HPDE6-E6E7 (cell line): ENCODE data around the gene STX18.
"Not testable (repeated sequence)": the region's sequence is repeated elsewhere in the genome, so short reads cannot be mapped to it uniquely, and the experiment has no call there.

Experiments
- DNase-seq: peaks from one replicate; pipeline ENCODE4 v3.0.0; 2011; ENCODE audit warnings: missing footprints; ENCODE audit errors: extremely low spot score

Gene STX18

DNA sequence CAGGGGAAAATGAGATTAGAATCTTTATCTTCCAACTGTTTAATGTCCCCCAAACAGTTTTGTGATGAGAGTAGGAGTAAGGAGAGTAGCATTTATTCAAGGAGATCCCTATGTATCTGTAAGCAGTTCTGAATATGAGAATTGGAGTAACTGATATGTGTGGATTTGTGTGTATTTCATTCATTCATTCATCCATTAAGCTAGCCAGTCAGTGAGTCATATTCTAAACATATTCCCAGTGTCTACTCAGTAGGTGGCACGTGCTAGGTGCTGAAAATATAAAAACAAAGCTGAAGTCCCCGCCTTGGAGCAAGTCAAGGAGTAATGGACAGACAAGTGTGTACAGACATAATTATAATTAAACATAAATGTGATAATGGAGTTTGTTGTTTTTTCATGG is 12.4 kb upstream of the STX18 start:
- DNase-seq = no peak

DNA sequence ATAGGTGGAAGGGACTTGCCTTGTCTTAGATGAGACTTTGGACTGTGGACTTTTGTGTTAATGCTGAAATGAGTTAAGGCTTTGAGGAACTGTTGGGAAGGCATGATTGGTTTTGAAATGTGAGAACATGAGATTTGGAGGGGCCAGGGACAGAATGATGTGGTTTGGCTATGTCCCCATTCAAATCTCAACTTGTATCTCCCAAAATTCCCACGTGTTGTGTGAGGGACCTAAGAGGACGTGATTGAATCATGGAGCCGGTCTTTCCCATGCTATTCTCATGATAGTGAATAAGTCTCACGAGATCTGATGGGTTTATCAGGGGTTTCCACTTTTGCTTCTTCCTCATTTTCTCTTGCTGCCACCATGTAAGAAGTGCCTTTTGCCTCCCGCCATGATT is 10.2 kb upstream of the STX18 start:
- not testable (repeated sequence) for DNase-seq

DNA sequence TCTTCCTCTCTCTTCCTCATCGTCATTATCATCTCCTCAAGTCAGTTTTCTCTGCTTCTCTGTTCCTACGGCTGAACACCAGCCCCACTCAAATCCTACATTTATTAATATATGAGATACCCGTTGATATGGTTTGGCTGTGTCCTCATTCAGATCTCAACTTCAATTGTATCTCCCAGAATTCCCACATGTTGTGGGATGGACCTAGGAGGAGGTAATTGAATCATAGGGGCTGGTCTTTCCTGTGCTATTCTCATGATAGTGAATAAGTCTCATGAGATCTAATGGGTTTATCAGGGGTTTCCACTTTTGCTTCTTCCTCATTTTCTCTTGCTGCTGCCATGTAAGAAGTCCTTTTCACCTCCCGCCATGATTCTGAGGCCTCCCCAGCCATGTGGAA is 8.3 kb upstream of the STX18 start:
- not testable (repeated sequence) for DNase-seq

DNA sequence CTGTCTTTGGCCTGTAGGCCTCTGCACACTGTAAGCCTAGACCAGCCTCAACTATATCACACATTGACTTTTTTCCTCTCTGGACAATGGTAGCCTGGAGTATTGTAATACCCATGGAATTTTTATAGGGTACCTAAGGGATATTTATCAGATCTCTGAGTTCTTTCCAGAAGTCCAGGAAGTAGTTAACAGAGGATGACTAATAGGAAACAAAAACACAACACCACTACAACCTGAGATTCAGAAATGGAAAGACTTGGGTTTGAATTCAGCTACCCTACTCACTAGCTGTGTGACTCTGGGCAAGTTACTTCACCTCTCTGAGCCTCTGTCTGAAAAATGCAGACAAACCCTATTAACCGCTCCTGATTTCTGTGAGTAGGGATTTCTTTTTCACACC is 7.7 kb upstream of the STX18 start:
- no peak for DNase-seq

DNA sequence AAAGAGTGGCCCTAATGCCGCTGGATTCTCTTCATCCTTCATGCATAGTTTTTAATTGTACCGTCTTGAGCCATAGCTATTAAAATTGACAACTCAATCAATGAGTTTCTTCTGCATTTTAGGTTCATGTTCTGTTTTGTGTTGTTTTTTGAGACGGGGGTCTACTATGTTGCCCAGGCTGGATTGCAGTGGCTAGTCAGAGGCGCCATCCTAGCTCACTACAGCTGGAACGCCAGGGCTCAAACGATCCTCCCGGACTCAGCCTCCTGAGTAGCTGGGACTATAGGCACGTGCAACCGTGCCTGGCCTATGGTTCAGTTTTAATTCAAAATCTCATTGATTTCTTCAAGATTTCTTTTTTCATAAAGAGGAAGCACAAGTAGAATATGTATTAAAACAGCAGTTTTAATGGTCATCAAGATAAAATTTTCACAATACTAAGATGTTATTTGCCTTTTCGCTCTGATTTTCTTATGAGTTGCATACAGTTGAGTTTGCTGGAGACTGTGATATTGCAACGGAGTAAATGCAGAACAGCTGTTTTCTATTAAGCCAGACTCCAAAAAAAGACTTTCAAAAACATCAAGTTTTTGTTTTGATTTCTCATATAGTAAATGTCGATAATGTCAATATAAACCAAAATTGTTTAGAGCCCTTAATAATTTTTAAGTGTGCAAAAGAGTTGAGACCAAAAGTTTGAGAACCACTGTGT is 1.1 kb upstream of the STX18 start:
- DNase-seq = no peak

DNA sequence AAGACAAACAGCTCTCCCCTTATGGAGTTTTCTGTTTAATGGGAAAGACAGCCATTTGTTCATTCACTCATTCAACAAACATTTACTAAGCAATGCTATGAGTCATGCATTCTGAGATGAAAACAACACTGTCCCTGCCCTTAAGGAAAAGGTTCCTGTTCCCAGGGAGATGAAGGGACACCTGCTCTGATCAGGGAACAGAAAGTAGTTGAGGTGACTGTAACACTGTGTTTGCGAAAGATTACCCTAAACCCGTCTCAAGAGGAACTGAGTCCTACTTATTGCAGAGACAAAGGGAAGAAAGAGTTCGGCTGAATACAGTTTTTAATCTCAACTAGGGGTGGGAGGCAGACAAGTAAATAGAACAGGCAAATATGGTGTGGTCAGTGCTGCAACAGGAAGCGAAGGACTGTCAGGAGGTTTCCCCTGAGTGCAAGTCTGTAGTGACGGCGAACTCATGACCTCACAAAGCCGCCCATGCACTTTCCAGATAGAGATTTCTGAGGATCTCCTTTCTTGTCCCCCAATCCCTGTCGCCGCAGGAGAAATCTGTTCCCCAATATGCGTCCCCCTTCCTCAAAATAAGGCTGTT is 712 bp downstream of the STX18 start:
- peak; percentile 59 for DNase-seq

DNA sequence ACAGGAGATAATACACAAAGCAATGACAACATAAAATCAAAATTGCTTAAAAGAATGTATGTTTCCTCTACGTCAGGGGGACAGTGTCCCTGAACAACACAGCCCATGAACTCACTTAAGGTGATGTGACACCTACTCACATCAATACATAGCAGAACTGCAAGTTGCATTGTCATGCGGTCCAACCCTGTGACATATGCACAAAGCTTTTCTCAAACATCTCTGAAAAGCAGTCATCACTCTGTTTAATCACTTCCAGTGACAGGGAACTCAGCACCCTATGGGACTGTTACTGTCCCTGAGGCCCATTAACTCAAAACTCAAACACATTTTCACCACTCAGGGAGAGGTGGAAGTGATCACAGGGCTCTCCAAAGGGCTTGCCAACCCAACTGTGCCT is 2.4 kb downstream of the STX18 start:
- no peak for DNase-seq

DNA sequence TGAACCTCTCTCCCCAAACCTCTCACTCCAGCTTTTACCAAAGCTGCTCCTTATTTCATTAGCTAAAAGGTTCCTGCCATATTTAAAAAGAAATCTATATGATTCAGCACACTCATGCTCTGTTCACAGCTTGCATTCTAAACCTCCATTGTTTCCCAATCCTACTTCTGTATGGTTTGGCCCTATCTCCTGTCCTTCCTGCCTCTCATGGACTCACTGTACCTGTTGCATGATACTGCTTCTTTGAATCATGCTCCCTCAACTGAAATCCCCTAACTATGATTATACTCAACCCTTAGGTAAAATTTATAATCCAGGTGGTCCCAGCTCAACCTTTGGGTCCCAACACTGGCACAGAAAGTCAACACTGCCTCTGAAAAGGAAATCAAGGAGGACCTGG is 6.3 kb downstream of the STX18 start:
- no peak for DNase-seq

DNA sequence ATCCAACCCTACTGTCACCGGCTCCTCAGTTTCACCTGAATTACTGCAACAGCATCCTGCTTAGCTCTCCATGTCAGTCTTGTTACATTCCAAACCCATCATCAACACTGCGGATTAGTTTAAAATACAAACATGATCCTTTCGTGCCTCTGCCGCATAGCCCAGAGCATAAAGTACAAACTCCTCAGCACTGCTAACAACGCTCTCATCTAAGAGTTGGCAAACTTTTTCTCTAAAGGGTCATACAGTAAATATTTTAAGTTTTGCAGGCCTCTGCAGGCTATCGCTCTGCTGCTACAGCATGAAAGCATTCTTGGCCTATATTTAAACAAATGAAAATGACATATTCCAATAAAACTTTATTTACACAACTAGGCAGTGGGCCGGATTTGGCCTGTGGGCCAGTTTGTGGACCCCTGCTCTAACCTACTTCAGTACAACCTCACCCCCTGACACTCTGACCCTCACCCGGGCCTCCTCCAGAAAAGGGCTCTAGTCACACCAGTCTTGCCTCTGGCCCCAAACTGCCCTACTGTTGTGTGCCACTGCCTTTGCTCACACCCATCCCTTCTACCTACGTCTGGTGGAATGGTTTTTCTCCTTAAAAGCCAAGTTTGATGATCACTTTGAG is 7.2 kb downstream of the STX18 start:
- no peak for DNase-seq

DNA sequence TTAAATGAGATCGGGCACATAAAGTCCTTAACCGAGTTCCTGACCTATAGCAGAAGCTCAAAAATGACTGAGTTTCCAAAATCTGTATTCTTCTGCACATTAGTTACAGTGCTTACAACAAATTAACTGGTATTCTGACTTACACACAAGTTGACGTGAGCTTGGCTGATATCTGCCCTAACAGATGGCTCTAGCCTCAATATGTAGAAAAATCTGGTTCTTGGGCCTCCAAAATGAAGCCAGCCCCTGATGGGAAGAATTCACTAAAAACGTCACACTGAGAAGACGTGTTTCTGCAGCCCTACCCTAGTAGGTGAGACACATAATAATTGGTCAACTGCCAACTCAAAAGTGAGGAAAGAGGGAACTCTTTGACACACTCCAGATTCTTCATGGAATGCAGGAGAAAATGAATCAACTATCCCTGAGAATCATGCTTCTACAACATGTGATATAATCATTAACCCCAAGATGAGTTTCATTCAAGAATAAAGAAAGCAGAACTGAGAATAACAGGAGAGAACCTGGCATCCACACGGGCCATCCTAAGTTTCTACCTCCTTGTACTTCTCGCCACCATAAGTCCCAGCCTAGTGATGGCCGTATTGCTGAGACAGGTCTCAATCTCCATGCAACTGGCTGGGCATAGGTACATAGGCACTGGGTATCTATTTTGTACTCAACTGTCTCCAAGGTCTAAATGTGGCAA is 8.2 kb downstream of the STX18 start:
- DNase-seq = no peak

DNA sequence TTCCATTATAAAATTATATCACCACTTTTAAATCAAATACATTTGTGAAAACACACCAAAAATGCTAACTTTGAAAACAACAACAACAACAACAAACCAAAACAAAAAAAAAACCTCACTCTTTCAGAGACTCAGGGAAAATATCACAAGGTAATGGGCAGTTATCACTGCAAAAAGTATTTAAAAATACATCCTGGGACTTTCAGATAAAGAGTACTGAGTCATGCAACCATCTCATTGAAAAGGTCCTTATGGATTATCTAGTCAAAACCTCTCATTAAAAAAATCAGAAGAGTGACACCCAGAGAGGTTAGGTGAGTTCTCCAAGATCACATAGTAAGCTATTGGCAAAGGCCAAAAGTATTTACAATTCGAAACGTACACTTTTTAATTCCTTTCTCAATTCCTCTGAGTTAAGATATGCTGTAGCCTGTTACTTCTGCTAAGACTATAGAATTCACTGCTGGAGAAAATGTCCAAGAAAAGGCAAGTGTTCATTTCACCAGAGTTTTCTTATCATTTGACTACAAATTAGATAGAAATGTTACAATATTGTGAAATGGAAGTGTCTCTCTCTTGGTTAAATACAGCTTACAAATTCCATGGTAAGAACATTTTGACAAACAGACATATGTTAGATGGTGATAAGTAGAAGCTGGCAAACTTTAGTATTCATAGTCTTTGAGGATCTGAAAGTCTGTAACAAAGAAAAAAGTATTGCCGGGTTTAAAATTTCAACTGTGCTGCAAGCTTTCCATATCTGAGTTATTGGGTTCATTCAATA is 9.3 kb downstream of the STX18 start:
- DNase-seq = no peak

DNA sequence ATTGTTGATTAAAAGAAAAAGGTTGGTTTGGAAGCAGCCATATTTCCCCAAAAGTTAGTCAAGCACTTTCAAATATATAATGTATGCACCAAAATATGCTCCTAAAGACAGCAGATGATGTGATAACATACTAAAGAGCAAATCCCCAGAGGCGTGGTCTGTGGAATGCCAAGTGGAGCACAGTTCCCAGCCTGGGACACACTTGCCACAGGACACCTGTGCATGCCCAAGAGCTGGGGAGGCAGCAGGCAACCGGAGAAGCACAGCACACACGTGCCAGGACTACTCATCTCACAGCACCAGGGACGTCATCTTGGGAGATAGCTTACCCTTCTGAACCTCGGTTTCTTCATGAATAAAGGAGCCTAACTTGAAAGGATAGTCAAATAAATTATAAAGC is 12.5 kb downstream of the STX18 start:
- DNase-seq = no peak

DNA sequence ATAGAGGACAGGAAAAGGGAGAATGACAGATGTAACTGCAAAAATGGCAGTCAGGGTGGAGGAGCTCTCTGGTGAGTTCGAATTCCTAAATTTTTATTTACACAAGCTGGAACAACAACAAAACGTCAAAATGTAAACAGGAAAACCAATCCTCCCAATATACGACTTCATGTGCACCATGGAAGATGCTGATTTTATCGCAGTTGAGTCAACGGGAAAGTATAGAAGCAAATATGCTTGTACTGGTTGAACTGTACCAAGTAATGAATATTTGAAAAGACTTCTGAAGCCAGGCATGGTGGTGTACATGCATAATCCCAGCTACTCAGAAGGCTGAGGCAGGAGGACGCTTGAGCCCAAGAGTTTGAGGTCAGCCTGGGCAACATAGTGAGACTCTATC is 15.4 kb downstream of the STX18 start:
- no peak for DNase-seq

DNA sequence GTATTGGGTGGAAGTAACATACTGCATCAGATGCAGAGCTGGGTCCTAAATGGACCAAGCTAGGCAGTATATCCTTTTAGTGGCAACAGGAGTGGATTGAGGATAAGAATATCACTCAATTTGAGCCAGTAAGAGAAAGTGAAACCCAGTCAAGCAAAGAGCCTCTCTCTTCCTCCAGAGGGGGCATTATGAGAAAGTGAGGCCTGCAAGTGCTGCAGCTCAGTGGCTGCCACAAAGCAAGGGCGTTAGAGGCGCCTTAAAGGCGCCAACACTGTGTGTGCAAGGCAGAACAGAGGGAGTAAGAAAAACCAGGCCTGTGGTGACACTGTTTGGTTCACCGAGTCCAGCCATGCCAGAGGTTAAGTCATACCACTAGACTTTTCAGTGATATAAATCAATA is 17.5 kb downstream of the STX18 start:
- DNase-seq = no peak

DNA sequence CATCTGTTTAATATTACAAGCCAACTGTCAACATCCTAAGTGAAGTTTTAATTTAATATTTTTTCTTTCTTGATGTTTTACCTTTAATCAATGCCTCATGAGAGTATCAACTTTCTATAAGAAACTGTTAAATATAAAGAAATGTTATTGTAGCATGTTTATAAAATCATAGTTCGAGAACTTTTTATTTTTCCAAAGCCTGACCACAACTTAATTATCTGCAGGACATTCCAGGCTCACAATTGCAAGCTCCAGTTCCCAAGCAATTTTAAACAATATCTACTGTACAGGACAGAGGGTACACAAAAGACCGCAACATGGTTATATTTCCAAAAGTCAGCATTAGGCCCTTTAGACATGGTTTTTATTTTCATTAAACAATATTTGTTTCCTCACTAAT is 20.1 kb downstream of the STX18 start:
- no peak for DNase-seq

DNA sequence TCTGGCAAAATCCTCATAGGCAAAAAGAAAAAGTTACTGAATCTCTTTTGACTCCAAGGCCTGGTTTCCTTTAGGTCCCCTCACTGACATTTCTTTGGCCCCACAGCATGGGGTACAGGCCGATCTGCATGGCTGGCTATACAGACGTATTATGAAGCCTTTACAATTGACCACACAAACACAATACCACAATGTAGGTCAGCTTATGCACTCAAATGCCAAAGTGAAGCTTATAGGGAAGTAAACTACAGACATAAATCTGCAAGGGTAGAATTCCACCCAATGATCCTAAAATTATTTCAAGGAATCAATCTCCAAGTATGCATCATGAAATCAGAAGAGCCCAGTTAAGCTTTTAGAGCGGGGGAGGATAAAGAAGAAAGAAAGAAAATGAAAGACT is 20.7 kb downstream of the STX18 start:
- no peak for DNase-seq

DNA sequence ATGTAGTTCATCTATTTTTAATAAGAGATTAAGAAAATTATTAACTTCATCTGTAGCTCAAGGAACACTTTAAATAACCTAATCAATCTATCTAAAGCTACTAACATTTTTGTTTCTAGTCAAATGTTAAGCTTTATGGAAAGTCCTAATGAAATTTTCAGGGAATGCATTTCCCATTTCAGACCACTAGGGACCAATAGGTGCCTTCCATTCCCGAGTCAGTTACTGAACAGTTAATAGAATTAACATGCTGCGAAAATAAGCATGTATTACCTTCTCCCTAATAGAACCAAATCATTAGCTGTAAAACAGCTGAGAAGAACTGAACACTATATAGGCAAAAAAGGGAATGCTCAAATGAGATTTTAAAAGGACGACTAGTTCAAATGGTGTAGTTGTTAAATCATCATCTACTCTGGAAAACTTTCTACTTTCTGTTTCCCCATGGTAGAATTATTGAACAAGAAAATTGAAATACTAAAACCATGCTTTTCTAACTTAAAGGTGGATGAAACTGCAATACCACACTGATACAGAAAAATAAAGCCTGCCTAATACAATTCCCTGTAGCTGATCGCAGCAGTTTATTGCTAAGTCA is 22.5 kb downstream of the STX18 start:
- peak; percentile 21 for DNase-seq

DNA sequence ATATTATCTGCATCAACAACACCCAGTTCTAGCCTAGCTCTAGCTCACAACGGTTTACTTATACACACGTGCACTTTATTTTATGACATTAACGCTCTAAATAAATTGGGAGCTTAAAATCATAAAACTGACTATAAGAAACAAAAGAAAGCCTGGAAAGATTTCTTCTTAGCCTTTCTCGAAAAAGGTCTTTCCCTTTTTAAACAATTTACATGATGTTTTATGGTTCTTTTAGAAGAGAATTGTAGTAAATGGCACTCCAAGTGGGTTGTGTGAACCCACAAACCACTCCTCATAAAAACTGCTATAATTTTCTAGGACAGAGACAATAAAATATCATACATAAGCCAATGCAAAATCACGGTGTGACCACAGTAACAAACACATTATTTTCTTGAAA is 23.1 kb downstream of the STX18 start:
- DNase-seq = no peak

DNA sequence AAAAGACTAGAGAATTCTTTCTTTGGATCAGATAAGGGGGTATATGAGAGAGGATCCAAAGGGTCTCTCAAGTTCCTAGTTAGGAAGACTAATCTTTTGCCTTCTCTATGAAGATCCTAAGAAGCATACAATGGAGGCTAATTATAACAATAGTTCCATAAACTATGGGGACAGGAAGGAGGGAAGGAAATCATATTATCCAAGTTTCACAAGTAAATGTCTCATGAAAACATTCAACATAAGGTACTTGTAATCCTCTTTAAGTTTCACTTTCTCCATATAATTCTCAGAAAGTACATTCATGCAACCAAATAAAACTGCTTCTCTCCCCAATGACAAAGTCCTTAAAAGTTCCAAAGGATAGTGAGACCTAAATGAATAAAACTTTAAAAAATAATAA is 27.1 kb downstream of the STX18 start:
- DNase-seq = no peak

DNA sequence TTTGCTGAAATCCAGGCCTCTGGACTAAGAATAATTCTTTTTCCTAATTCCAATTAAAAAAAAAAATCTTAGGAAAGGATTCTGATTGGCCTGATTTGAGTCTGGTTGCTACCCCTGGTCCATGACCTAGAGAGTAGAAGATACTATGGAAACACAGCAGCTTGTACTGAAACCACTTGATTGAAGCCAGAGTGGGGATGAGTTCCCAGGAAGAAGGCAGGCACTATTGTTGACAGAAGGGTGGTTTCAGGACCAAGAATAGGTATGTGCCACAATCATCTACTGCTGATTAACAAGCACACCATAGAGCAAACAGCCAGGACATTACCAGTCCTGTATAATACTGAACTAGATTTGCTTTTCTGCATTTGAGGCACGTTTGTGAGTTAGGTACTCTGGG is 29.6 kb downstream of the STX18 start:
- no peak for DNase-seq

DNA sequence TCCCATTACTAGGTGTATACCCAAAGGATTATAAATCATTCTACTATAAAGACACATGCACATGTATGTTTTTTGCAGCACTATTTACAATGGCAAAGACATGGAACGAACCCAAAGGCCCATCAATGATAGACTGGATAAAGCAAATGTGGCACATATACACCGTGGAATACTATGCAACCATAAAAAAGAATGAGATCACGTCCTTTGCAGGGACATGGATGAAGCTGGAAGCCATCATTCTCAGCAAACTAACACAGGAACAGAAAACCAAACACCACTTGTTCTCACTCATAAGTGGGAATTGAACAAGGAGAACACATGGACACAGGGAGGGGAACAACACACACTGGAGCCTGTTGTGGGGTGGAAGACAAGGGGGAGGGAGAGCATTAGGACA is 31.2 kb downstream of the STX18 start:
- not testable (repeated sequence) for DNase-seq

DNA sequence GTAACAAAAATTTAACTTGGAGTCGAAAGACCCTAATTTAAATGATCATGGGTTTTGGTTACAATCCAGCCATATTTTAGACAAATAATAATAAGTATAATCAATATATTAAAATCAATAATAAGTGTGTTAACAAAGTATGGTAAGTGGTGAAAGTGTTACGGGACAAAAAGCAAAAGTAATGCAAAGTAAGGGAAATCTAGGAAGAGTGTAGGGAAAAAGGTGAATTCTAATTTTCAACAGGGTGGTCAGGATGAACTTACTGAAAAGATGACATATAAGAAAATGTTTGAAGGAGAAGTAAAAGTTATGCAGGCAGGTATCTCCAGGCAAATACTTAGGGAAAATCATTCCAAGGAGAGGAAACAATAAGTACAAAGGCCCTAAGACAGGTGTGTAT is 32.3 kb downstream of the STX18 start:
- DNase-seq = no peak
